Activated gamma-delta T cell (primary cell): ENCODE results near the gene ME3.

Experiments
- DNase-seq: peaks from one replicate; lab custom pipeline; 2025; lab: John Stamatoyannopoulos, UW

Gene ME3

DNA sequence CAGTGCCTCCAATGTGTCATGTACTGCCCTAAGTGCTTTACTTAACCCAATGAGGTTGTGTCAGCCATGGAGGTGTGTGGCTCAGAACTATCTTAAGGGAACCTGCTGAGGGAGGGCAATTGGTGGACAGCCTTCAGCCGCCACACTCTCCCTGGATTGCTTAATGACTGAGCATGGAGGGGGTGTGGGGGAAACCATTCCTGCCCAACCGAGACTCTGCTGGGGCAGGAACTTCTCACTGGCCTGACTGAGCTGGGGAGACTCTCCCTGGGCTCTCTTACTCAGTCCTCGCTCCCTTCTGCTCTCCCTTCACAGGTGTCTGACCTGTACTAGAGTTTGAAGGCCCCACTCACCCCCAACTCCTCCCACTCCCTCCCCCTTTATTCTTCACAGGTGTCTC lies 183.0 kb downstream of the ME3 start:
- DNase-seq = no peak

DNA sequence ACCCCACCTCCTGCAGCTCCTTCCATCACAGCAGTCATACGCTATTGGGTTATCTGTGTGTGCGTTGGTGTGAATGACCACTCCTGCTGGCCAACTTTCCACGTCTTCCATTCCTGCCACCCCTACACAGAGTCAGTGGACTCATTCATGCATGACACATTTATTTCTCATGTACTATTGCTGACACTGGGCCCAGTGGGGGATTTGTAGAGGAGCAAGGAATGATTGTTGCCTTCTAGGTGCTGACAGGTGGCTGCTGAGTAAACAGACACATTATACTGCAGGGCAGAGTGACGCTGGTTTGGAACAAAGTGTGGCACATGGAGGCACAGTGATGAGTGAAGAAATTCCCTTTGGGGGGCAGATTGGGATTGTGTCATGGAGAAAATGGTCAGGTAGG lies 183.9 kb downstream of the ME3 start:
- no peak for DNase-seq

DNA sequence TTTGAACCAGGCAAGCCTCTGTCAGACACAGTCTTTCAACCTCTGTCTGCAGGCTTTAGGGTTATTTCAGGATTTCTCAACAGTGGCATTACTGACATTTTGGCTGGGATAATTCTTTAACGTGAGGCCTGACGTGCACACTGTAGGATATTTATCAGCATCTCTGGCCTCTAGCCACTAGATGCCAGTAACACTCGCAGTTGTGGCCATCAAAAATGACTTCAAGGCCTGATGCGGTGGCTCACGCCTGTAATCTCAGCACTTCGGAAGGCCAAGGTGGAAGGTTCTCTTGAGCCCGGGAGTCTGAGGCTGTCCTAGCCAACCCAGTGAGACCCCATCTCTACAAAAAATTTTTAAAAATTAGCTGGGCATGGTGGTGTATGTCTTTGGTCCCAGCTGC lies 184.7 kb downstream of the ME3 start:
- DNase-seq = no peak

DNA sequence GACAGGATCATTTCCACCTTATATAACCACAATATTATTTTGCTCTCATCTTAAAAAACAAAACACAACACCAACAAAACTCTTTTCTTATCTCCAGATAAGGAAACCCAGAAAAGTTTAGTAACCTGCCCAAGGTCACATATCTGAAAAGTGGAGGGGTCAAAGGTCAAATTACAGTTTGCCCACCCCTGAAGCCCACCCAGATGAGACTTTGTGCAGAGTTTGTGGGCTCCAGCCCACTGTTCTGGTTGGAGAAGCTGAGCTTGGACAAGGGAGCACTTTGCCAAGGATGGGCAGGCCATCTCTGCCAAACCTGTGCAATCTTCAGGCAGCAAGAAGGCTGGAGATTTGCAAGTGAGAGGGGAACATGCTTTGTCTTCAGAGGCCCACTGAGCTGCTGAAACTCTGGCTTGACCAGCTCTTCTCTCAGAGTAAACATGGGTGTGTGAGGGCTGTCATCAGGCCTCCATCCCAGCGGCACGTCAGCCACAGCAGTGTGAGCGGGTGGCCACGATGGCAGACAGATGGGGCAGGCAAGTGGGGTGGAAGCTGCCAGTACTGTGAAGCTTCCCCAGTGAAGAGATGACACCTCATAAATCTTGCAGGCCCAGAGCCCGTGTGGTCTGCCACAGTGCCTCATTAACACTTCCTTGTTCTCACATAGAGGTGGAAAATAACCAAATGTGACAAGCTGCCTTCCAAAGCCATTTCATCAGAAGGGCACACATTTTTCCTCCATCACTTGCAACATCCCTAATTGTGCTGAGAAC lies 186.0 kb downstream of the ME3 start:
- peak; percentile 25 for DNase-seq

DNA sequence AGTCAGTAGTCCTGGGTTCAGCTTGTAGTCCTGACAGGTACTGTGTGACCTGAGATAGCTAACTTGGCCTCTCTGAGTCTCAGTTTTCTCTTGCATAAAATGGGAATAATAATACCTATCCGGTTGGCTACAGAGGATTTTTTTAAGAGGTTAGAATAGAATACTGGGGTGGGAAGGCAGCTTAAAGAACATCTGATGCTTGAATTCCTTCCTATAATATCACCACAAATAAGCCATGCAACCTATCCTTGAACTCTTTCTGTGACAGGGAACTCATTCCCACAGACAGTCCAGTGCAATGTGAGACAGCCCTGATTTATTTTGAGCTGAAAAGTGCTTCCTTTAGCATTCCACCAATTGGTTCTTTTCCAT lies 187.6 kb downstream of the ME3 start:
- DNase-seq = no peak

DNA sequence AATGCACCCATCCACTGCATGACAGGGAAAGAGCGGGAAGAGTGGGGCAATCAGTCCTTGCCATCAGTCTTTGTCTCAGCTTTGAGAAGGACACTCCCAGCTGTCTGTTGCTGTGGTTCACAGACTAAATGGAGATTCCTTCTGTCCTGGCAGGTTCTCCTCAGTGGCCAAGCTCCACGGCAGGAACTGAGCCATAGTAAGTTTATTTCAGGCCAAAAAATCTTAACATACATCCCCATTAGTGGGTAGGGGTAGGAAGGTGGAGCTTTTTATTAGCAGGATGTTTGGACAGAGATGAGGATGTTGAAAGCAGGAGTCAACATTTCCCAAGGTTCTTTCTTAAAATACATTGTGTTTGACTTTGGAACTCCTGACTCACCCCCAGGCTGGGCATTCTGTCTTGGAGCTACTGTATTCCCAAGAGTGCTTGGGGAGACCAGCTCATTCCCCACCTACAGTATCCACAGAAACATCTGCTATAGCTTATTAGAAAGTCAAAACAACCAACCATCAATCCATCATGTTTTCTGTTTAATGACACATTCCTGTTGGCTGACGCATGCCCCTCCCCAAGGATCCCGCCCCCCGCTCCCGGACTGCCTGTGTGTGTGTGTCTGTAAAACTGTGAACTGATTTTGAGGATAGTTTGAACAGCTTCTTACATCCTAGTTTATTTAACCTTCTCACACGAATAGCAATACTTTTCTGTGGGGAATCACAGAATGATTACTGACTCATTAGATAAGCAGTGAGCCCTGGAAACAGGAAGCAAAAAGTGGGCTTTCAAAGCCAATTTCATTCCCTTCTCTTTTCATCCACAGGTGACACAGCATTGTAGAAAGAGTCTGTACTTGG lies 188.2 kb downstream of the ME3 start:
- no peak for DNase-seq

DNA sequence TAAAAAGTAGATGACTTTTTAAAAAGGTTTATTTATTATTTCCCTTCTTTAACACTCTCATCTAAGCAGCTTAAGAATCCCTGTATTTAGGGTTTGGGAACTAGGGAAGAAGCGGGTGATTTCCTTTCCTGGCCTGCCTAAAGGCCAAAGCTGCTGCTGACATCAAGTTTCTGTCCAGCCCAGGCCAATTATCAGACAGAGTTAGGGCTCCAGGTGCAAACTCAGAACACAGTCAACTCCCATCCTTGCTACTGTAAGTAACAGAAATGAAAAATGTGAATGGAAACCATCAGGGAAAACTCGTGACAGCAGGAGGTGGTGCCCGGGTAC lies 188.8 kb downstream of the ME3 start:
- DNase-seq = no peak

DNA sequence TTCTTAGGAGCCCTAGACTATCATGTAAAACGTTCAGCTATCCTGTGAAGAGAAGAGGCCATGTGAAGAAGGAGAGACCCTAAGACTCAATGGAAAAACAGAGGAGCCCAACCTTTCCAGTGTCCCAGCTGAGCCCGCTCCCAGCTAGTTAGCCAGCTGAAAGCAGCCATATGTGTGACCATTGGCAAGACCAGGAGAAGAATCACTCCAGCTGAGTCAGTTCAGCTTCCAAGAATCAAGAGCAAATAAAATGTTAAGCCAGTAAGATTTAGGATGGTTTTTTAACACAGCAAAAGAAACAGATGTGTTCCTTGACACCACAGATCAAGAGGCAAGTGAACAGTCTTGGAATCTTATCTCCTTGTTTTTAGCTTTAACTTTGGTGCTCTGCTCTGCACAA lies 189.7 kb downstream of the ME3 start:
- DNase-seq = no peak

DNA sequence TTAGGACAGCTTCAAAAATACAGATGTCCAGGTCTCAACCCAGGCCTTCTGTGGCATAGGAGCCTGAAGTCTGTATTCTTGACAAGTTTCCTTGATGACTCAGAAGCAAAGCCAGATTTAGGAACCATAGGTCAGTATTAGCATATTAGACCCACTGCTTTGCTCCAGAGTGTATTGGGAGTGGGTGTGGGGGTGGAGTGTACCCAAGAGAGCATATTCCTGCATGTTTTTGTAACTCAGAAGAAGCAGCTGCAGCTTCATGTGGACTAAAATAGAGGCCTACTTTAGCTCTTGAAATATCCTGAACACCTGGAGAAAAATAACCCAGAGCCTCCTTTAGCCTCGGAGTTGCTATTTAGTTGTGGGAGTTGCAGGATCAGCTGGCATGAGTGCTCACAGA lies 191.0 kb downstream of the ME3 start:
- no peak for DNase-seq

DNA sequence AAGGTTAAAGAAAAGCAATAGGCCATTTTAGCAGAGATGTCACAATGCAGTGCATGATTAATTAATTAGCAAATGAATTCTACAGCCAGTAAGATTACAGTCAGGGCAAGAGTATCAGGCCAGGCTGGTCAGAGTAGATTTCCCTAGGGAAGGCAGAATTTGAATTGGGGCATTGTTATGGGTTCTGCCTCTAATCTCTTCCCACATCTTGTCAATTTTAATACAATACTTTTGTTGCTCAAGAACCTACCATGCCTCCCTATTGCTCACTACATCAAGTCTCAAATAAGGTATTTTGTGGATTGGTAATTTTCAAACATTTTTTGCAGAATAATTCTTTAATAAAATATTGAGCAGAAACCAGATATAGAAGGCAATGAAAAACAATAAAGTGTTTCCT lies 194.1 kb downstream of the ME3 start:
- DNase-seq = no peak

DNA sequence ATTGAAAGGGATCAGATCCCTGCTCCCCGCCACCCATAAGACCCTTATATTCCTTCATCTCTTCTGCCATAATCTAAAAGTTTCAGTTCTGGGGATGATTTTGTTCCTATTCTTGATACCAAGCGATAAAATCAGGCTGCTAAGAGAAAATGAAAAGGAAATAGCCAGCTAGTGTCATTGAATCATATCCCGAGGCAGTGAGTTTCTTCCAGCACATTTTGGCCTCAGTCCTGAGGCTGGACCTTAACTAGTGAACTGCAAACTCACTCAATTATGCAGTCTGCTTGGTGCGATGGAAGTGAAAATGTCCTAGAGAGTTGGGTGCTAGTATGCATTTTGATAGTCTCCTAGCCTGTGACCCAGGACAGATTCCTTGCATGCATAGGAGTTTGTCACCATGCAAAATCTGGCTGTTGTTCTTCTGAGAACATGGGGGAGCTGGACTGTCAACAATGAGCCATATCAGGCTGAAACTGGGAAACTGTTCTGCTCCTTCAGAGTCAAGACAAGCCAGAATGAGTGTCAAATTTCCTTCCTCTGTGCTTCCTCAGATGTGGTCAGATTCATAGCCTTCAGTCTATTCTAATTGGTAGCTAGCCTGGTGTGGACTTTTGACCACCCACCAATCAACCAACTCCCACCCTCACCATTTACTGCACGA lies 194.8 kb downstream of the ME3 start:
- DNase-seq = no peak

DNA sequence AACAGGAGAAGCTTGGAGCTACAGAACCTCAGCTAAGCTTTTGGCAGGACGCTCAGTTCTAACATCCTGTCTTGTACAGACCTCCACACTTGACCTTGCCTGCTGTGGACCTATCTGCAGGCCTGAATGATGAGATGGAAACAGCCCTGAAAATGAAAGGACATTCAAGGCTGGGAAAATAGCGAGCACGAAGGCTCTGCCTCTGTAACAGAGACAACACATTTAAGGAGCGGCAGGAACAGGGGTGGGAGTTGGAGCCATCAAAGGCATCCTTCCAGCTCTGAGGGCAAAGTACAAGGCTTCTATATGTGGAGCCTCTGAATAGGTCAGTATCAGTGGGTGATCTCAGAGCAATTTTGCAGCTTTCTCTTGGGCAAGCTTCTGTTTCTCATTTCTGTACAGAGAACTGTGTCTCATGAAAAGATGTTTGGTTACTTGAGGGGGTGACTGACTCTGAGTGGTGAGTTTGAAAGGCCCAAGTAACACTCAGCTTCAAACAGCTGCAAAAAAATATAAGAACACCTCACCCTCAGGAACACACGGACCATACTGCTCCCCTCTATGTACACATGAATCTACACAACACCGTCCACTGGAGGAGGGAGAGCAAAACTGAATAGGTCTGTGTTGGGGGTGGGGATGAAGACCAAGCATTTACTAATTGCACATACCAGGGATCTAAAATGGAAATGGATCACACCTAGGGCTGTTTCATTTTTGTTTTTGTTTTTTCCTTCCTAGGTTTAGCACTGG lies 196.1 kb downstream of the ME3 start:
- no peak for DNase-seq

DNA sequence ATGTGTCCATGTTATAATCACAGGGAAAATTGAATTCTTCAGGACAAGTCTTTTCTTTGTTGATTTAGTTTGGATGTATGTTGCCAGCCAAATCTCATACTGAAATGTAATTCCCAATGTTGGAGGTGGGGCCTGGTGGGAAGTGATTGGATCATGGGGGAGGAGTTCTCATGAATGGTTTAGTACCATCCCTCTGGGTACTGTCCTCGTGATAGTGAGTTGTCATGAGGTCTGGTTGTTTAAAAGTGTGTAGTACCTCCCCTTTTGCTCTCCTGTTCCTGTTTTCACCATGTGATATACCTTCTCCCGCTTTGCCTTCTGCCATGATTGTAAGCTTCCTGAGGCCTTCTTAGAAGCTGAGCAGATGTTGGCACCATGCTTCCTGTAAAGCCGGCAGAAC lies 197.4 kb downstream of the ME3 start:
- DNase-seq = no peak

DNA sequence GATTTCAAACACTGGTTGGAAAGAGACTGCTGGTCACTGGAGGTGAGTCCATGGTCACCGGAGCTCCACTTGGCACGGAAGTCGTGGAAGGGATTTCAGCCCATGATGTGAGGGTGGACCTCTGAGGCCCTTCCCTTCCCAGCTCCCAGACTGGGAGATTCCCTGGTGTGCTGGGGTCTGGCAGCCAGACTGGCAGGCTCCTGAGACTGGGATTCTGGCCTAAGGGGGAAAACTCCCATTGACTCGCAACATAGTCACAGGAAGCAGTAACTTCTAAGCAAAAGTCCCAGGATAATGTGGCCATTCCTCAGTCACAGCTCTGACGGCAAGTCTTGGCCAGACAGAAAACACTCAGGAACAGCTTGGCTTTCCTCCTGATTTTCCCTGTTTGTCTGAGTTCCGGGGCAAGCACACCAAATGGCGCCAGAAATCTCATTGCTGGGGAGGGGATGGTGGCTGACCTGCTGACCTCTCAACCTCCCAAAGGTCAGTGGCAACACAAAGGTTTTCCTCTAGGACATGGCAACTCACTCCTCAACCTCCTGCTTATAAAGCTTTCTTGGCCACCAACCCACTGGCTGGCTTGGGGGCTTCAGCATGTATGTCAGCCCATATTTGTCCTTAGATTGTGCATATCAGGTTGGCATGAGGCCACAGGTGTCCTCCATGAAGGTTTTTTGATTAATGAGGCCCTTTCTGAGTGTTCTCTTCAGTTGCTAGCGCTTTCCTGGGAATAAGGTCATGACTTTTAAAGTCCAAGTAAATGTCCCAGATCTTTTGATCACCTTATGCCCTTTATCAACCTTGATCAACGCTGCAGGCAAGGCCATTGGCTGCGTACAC lies 198.2 kb downstream of the ME3 start:
- no peak for DNase-seq

DNA sequence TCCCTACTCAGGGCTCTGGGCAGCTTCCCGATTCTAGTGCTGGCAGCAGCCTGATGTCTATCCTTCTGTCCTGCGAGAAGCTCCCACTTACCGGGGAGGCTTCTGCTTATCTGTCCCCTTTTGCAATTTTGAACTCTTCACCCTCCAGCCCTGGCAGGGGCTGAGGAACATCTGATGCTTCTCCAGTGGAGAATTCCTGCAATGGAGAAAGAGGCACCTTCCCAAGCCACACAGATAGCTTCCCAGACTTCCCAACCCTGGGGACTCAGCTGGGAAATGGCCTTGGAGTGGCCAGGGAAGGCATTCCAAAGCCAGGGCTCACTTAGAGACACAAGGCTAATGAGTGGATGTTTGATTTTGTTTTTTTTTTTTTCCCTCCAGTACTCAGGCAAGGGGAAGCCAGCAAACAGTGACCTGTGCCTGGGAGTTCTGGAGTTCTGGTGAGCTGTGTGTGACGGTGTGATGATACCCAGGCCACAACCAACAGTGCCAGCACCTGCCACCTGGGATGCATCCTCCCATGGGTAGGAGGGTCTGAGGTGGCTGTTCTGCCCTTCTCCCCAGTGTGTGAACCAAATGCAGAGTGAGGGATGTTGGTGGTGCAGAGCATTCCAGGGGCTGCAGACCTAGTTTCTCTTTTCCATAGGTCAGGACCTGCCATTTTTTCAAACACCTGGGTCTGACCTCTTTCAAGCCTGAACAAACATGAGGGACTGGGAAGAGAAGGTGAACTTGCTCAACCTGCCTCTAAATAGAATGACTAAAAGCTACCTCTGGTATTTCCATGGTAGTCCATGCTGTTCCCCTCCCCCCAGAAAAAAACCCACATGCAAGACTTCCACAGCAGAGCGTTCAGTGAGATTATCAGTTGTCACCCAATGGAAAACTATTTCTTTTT lies 202.7 kb downstream of the ME3 start:
- no peak for DNase-seq

DNA sequence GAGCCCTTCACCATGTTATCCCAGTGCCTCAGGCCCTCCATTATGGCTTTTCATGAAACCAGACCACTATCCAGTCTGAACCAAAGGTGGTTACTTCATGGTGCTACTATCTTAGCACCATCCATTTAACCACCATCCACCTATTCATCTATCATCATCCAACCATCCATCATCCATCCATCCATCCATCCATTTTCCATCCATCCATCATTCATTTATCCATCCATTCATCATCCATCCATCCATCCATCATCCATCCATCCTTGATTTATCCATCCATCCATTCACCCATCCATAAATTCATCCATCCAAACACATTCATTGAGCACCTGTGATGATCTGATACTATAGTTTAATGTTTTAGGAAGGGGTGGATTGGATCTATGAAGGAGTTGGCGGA lies 204.2 kb downstream of the ME3 start:
- DNase-seq = no peak

DNA sequence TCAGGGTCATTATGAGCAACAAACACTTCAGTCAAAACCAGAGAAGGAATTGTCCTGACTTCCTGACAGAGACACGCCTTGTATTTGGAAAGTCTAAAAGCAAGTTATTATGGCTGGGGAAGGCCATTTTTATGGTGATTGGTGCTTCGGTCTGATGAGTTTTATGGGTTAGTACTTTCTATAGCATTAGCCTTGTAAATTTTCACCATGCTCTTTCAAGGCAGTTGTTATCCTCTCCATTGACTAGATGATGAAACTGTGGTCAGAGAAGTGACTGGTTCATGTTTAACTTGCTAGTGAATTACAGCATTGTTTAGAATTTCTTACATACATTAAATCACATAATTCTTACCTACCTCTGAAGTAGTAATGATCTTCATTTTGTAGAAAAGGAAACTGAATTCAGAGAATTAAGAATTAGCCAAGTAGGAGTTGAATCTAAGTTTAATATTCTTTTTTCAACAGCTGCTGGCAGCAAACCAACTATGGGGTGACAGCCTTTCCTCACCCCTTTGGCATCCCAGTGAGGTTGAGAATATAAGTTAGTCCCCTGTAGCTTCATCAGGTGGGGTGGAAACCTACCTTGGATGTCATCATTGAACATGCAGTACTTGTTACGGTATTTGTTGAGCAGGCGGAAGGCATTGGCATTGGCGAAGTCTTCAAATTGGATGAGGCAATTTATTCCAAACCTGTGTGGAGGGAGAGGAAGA lies 207.8 kb downstream of the ME3 start:
- no peak for DNase-seq

DNA sequence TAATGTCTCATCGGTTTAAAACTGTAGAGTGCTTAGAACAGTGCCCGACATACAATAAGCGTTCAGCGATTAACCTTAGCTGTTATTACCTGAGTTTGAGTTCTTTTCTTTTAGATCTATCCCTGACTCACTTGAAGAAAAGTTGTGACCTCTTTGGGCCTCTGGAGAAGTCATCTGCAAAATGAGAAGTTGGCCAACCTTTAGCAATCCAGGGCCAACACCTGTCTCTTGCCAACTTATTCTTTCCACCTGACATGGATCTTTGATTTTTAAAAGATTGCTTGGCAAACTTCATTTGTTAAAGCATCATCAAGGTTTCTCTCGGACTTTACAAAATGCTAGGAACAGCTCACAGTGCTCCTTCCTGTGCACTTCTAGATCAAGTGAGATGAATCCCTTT lies 208.5 kb downstream of the ME3 start:
- no peak for DNase-seq

DNA sequence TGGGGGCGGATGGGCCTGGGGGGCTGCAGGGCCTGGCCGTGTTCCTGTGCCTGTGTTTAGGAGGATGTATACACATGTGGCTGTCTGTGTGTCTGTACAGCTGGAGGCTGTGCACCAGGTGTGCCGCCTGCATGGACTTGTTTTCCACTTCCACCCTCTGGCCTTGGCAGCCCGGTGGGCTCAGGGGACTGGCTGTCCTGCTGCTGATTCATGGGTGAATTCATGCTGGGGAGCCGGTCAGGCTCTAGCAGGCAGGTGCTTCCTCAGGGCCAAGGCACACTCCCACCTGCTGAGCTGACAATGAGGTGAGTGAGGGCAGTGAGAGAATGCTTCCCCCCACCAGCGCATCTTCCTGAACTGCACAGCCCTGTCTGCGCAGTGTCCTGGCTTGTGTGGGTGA lies 209.3 kb downstream of the ME3 start:
- peak; percentile 10 for DNase-seq

DNA sequence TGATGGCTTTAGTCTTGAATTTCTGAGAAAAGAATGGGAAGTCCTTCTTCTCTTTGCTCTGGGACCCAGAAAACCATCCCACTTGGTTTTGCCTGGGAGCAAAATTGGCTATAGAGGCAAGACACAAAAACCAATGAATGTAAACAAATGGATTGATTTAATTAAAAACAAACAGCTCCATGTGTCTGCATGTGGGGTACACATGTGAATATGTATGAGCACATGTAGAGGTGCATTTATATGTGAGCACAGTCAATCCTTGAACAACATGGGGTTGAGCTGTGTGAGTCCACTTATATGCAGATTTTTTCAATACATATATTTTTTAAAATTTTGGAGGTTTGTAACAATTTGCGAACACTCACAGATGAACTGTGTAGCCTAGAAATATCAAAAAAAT lies 210.5 kb downstream of the ME3 start:
- DNase-seq = no peak
